Ishikawa (cell line): ENCODE results near the gene KSR2.

Experiments
- CEBPB ChIP-seq: IDR thresholded peaks from 2 replicates; pipeline ENCODE4 v1.6.1; 2012
- CREB1 ChIP-seq: IDR thresholded peaks from 2 replicates; pipeline ENCODE4 v1.6.1; 2012; ENCODE audit warnings: low read depth
- EP300 ChIP-seq: IDR thresholded peaks from 2 replicates; pipeline ENCODE4 v1.6.1; 2012; ENCODE audit warnings: borderline replicate concordance
- FOXM1 ChIP-seq: IDR thresholded peaks from 2 replicates; pipeline ENCODE4 v1.6.1; 2012; ENCODE audit warnings: low read depth, borderline replicate concordance
- NFIC ChIP-seq: IDR thresholded peaks from 2 replicates; pipeline ENCODE4 v1.6.1; 2012
- RAD21 ChIP-seq: IDR thresholded peaks from 2 replicates; pipeline ENCODE4 v1.6.1; 2012; ENCODE audit warnings: low read depth
- TAF1 ChIP-seq: IDR thresholded peaks from 2 replicates; pipeline ENCODE4 v1.6.1; 2012; ENCODE audit warnings: low read depth, mild to moderate bottlenecking
- YY1 ChIP-seq: IDR thresholded peaks from 2 replicates; pipeline ENCODE4 v1.6.1; 2012; ENCODE audit warnings: low read depth
- TF ChIP-seq, protein P1 (sequence below): IDR thresholded peaks from 2 replicates; pipeline ENCODE4 v1.6.1; 2012; ENCODE audit warnings: low read depth, mild to moderate bottlenecking
- TF ChIP-seq, protein P2 (sequence below): IDR thresholded peaks from 2 replicates; pipeline ENCODE4 v1.6.1; 2012
- TF ChIP-seq, protein P3 (sequence below): IDR thresholded peaks from 2 replicates; pipeline ENCODE4 v1.6.1; 2012

GRCh38 chr12:117522559-117522958 is 446.2 kb downstream of the KSR2 start:
- TF ChIP-seq CEBPB, result no peak
- TF ChIP-seq, protein P1, sequence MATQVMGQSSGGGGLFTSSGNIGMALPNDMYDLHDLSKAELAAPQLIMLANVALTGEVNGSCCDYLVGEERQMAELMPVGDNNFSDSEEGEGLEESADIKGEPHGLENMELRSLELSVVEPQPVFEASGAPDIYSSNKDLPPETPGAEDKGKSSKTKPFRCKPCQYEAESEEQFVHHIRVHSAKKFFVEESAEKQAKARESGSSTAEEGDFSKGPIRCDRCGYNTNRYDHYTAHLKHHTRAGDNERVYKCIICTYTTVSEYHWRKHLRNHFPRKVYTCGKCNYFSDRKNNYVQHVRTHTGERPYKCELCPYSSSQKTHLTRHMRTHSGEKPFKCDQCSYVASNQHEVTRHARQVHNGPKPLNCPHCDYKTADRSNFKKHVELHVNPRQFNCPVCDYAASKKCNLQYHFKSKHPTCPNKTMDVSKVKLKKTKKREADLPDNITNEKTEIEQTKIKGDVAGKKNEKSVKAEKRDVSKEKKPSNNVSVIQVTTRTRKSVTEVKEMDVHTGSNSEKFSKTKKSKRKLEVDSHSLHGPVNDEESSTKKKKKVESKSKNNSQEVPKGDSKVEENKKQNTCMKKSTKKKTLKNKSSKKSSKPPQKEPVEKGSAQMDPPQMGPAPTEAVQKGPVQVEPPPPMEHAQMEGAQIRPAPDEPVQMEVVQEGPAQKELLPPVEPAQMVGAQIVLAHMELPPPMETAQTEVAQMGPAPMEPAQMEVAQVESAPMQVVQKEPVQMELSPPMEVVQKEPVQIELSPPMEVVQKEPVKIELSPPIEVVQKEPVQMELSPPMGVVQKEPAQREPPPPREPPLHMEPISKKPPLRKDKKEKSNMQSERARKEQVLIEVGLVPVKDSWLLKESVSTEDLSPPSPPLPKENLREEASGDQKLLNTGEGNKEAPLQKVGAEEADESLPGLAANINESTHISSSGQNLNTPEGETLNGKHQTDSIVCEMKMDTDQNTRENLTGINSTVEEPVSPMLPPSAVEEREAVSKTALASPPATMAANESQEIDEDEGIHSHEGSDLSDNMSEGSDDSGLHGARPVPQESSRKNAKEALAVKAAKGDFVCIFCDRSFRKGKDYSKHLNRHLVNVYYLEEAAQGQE, result no peak
- no peak for TF ChIP-seq EP300
- TF ChIP-seq CREB1, result no peak
- TF ChIP-seq FOXM1, result no peak
- TF ChIP-seq RAD21, result no peak
- TF ChIP-seq, protein P2, sequence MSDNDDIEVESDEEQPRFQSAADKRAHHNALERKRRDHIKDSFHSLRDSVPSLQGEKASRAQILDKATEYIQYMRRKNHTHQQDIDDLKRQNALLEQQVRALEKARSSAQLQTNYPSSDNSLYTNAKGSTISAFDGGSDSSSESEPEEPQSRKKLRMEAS, result no peak
- no peak for TF ChIP-seq NFIC
- no peak for TF ChIP-seq TAF1
- no peak for TF ChIP-seq YY1
- TF ChIP-seq, protein P3, sequence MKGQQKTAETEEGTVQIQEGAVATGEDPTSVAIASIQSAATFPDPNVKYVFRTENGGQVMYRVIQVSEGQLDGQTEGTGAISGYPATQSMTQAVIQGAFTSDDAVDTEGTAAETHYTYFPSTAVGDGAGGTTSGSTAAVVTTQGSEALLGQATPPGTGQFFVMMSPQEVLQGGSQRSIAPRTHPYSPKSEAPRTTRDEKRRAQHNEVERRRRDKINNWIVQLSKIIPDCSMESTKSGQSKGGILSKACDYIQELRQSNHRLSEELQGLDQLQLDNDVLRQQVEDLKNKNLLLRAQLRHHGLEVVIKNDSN, result no peak
